GM18861 (cell line): Measurements from ENCODE around the gene TRIB2.

Experiments
- ATAC-seq: cut with Tn5 transposase; IDR thresholded peaks from one replicate; pipeline ENCODE4 v1.9.1; 2021; ENCODE audit not compliant: unreplicated experiment

Gene TRIB2

GRCh38 chr2:12697617-12698016 lies 19.1 kb upstream of the TRIB2 start:
- ATAC-seq, result no peak

GRCh38 chr2:12700989-12701388 lies 15.7 kb upstream of the TRIB2 start:
- ATAC-seq, result no peak

GRCh38 chr2:12701786-12702167 lies 15.0 kb upstream of the TRIB2 start:
- no peak for ATAC-seq

GRCh38 chr2:12702168-12703121 lies 14.3 kb upstream of the TRIB2 start:
- no peak for ATAC-seq

- no peak for ATAC-seq
These were observed 12.4 kb upstream of the TRIB2 start for GRCh38 chr2:12704378-12704777.

- ATAC-seq, result no peak
These were observed 11.5 kb upstream of the TRIB2 start for GRCh38 chr2:12705230-12705629.

- ATAC-seq, result no peak
These were observed 11.0 kb upstream of the TRIB2 start for GRCh38 chr2:12705742-12706141.

- no peak for ATAC-seq
These were observed 8.1 kb upstream of the TRIB2 start for GRCh38 chr2:12708508-12709206.

GRCh38 chr2:12709207-12709522 lies 7.6 kb upstream of the TRIB2 start:
- no peak for ATAC-seq

- no peak for ATAC-seq
These were observed 6.4 kb upstream of the TRIB2 start for GRCh38 chr2:12710301-12710700.

- ATAC-seq, result no peak
These were observed 5.4 kb upstream of the TRIB2 start for GRCh38 chr2:12711339-12711738.

- ATAC-seq, result no peak
These were observed 3.9 kb upstream of the TRIB2 start for GRCh38 chr2:12712881-12713280.

- ATAC-seq, result no peak
These were observed 2.1 kb upstream of the TRIB2 start for GRCh38 chr2:12714391-12715221.

GRCh38 chr2:12715258-12716031 lies 1.3 kb upstream of the TRIB2 start:
- no peak for ATAC-seq

- no peak for ATAC-seq
These were observed 779 bp upstream of the TRIB2 start for GRCh38 chr2:12716032-12716281.

GRCh38 chr2:12717191-12718014 lies 667 bp downstream of the TRIB2 start:
- ATAC-seq, result no peak

- ATAC-seq, result no peak
These were observed 1.4 kb downstream of the TRIB2 start for GRCh38 chr2:12718015-12718671.

GRCh38 chr2:12718711-12719399 lies 2.1 kb downstream of the TRIB2 start:
- ATAC-seq, result no peak
